ENCODE results near the gene GIPR. TPM values are rescaled to one million over a fixed set of nuclear protein-coding genes. Genes with fewer than 3 reads are reported as not detected.

Gene GIPR
- total and polyA plus RNA-seq, 7 donors: under 0.01 to 0.08 TPM; not detected in 5

GRCh38 chr19:45657520-45658167 is 10.4 kb upstream of the GIPR start:
- no peaks in the 10 kb centered on the region for H3K9me3 ChIP-seq
- H3K4me1 ChIP-seq: no peaks in the 10 kb centered on the region
- DNase-seq (no peak), ATAC-seq (no peak)
- intact Hi-C loops (cut with DNase I): no loop called here
- no peaks in the 10 kb centered on the region for H3K36me3 ChIP-seq (ENCODE audit: insufficient read depth in 1 of 2, low read depth in 1 of 2)
- peaks cover 0 to 11% (median 1%) of the 10 kb centered on the region in 3 donors for H3K27me3 ChIP-seq (ENCODE audit: insufficient read depth in 3 of 3, low read length in 2 of 3)
- H3K27ac ChIP-seq: no peak overlapping the region
- H3K4me3 ChIP-seq: no peak overlapping the region
- WGBS, 3 donors: 26 to 38% (median 35%) methylated on average over 14 of the region's 14 CpGs
- no peak for TF ChIP-seq CTCF (IDR thresholded peaks at IDR 0.05)

- intact Hi-C loops (cut with DNase I): no loop called here
Measured at GRCh38 chr19:45659096-45659729, 8.8 kb upstream of the GIPR start.

GRCh38 chr19:45660636-45661035 is 7.4 kb upstream of the GIPR start:
- WGBS, 3 donors: 25 to 30% (median 26%) methylated on average over 7 to 8 of the region's 8 CpGs
- H3K36me3 ChIP-seq (ENCODE audit: insufficient read depth in 1 of 2, low read depth in 1 of 2): no peaks in the 10 kb centered on the region
- H3K27ac ChIP-seq: no peak overlapping the region
- H3K4me3 ChIP-seq: no peak overlapping the region
- no peak for TF ChIP-seq CTCF (IDR thresholded peaks at IDR 0.05)
- intact Hi-C loops (cut with DNase I): no loop called here
- peaks cover 0 to 21% (median 1%) of the 10 kb centered on the region in 3 donors for H3K27me3 ChIP-seq (ENCODE audit: insufficient read depth in 3 of 3, low read length in 2 of 3)
- no peak for ATAC-seq
- H3K9me3 ChIP-seq: no peaks in the 10 kb centered on the region
- no peak for DNase-seq
- H3K4me1 ChIP-seq: no peaks in the 10 kb centered on the region

More at GRCh38 chr19:45659096-45659729, 8.8 kb upstream of the GIPR start:
- no peaks in the 10 kb centered on the region for H3K4me1 ChIP-seq
- ATAC-seq (no peak), DNase-seq (no peak)
- WGBS, 3 donors: 66 to 71% (median 68%) methylated on average over 6 of the region's 6 CpGs
- H3K4me3 ChIP-seq: no peak overlapping the region
- H3K36me3 ChIP-seq (ENCODE audit: insufficient read depth in 1 of 2, low read depth in 1 of 2): no peaks in the 10 kb centered on the region
- H3K27ac ChIP-seq: no peak overlapping the region
- TF ChIP-seq CTCF (IDR thresholded peaks at IDR 0.05): no peak
- H3K9me3 ChIP-seq: no peaks in the 10 kb centered on the region
- peaks cover 0 to 15% (median 1%) of the 10 kb centered on the region in 3 donors for H3K27me3 ChIP-seq (ENCODE audit: insufficient read depth in 3 of 3, low read length in 2 of 3)

- Histone ChIP-seq H3K9me3 (no peaks in the 10 kb centered on the region), H3K27me3 (ENCODE audit: insufficient read depth in 3 of 3, low read length in 2 of 3) (peaks cover 0 to 44% (median 11%) of the 10 kb centered on the region in 3 donors), H3K27ac (no peak overlapping the region), H3K36me3 (ENCODE audit: insufficient read depth in 1 of 2, low read depth in 1 of 2) (no peaks in the 10 kb centered on the region), H3K4me3 (no peak overlapping the region), H3K4me1 (peaks cover 3% of the 10 kb centered on the region)
- intact Hi-C loops (cut with DNase I): no loop called here
- ATAC-seq (no peak), DNase-seq (no peak)
- 85 to 88% (median 85%) methylated on average over 1 of the region's 1 CpG for WGBS, 3 donors
- TF ChIP-seq CTCF (IDR thresholded peaks at IDR 0.05): no peak
Measured at GRCh38 chr19:45663800-45664199, 4.2 kb upstream of the GIPR start.
